Psoas muscle (tissue), 8 donors: ENCODE measurements around the gene PCDH19. TPM values are rescaled to one million over a fixed set of nuclear protein-coding genes. Genes with fewer than 3 reads are reported as not detected.
A peak's percentile ranks its signal among the peaks of the same experiment; 100 is the strongest.

Source experiments
- ATAC-seq, 4 donors: fragments of 200-7000 bp; cut with Tn5 transposase; one replicate each; pipeline ENCODE4 v1.9.1; 2020; ENCODE audit warnings: moderate library complexity in 3 of 4, mild to moderate bottlenecking in 2 of 4
- DNase-seq, 2 donors: peaks; one replicate each; pipeline ENCODE4 v3.0.0-alpha.2; 2020
- H3K27ac ChIP-seq: fragments of 200-600 bp; one replicate; pipeline ENCODE4 v1.8.0; 2022
- H3K27me3 ChIP-seq, 3 donors: fragments of 200-600 bp in 1 of 3; one replicate each; pipeline versions ENCODE4 v1.6.1 to v1.8.0; 2013 to 2022; ENCODE audit warnings: low read length in 2 of 3, mild to moderate bottlenecking in 2 of 3, moderate library complexity in 1 of 3; ENCODE audit not compliant: insufficient read depth in 3 of 3
- H3K36me3 ChIP-seq, 2 donors: fragments of 200-600 bp in 1 of 2; one replicate each; pipeline versions ENCODE4 v1.6.1 to v1.8.0; 2013 to 2022; ENCODE audit warnings: low read depth in 1 of 2, mild to moderate bottlenecking in 1 of 2, moderate library complexity in 1 of 2; ENCODE audit not compliant: insufficient read depth in 1 of 2
- H3K4me1 ChIP-seq: fragments of 200-600 bp; one replicate; pipeline ENCODE4 v1.8.0; 2022
- H3K4me3 ChIP-seq: fragments of 200-600 bp; one replicate; pipeline ENCODE4 v1.8.0; 2022; ENCODE audit warnings: mild to moderate bottlenecking
- H3K9me3 ChIP-seq: fragments of 200-600 bp; one replicate; pipeline ENCODE4 v1.8.0; 2022
- WGBS, 3 donors: extraction: QIAGEN DNeasy Blood & Tissue Kit; methylation state at CpG; one replicate each; pipeline versions ENCODE4 v1.1.6 to v1.1.7; 2013; 5-methylcytosine and 5-hydroxymethylcytosine counted together
- intact Hi-C, 2 donors: fragments of 100-400 bp; cut with DNase I; formaldehyde crosslinking; loops; one replicate each; pipeline versions ENCODE4 v1.11.0 to v1.14.2; 2022
- polyA plus RNA-seq, 3 donors: library from polyadenylated mRNA; stranded (reverse); fragments of 200-250 nt; gene quantifications; one replicate each; pipeline ENCODE4 v1.2.3, GENCODE V29; 2013
- total RNA-seq, 4 donors: library from RNA; stranded (reverse); fragmentation: NEBNext Ultra II Directional in 2 of 4; extraction: Animal tissue kit (Norgen Biotek cat#: 25700) in 2 of 4; gene quantifications; one replicate each; pipeline versions ENCODE4 v1.2.1 to v1.2.4, GENCODE V29; 2021 to 2023
- TF ChIP-seq, protein P1 (sequence below): fragments of 200-600 bp; IDR thresholded peaks from one replicate; pipeline ENCODE4 v1.8.0; 2022; ENCODE audit warnings: antibody characterized with exemption
- donor health status: healthy with polysubstance abuse.
- donor health status: DM: no; HTN: no; CAD: no; lungs with moderate emphysema.
- donor health status: Bipolar disorder and iron deficiency.
- donor health status: healthy.
- donor health status: DM: yes; HTN: yes; CAD: no.
- donor health status: DM: no; HTN: no; CAD: no.
- donor health status: DM: no; HTN: no; CAD: no.
- donor health status: DM: yes; HTN: yes; CAD: no.

PCDH19 gene
- total and polyA plus RNA-seq, 7 donors, result 0.13 to 1.2 (median 0.40) TPM

DNA sequence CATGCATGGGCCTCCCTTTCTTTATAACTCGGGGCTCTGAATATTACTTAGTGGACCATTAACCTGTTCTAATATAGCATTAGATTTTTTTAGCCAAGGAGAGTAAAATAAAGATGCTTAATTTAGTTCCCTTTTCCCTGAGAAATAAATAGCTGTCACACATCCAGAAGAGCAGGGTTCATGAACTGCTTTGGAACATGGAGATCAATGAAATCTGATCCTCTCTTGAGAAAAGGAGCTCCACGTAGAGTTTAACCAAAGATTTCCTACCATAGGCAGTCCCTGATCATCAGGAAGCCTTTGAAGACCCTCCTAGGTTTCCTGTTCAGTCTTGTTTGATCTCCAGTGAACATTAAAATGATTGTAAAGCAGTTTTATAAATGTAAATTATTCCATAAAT, 8.5 kb upstream of the PCDH19 start:
- Histone ChIP-seq H3K9me3 (no peaks in the 10 kb centered on the region), H3K4me3 (no peak overlapping the region), H3K27ac (no peak overlapping the region), H3K4me1 (no peaks in the 10 kb centered on the region), H3K27me3 (peaks cover 0 to 43% (median 0%) of the 10 kb centered on the region in 3 donors), H3K36me3 (no peaks in the 10 kb centered on the region)
- WGBS, 3 donors, result 36 to 45% (median 38%) methylated on average over 2 of the region's 2 CpGs
- TF ChIP-seq, protein P1, sequence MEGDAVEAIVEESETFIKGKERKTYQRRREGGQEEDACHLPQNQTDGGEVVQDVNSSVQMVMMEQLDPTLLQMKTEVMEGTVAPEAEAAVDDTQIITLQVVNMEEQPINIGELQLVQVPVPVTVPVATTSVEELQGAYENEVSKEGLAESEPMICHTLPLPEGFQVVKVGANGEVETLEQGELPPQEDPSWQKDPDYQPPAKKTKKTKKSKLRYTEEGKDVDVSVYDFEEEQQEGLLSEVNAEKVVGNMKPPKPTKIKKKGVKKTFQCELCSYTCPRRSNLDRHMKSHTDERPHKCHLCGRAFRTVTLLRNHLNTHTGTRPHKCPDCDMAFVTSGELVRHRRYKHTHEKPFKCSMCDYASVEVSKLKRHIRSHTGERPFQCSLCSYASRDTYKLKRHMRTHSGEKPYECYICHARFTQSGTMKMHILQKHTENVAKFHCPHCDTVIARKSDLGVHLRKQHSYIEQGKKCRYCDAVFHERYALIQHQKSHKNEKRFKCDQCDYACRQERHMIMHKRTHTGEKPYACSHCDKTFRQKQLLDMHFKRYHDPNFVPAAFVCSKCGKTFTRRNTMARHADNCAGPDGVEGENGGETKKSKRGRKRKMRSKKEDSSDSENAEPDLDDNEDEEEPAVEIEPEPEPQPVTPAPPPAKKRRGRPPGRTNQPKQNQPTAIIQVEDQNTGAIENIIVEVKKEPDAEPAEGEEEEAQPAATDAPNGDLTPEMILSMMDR, result no peak
- intact Hi-C loops, result no loop called here
- ATAC-seq, result no peak
- DNase-seq, result no peak

DNA sequence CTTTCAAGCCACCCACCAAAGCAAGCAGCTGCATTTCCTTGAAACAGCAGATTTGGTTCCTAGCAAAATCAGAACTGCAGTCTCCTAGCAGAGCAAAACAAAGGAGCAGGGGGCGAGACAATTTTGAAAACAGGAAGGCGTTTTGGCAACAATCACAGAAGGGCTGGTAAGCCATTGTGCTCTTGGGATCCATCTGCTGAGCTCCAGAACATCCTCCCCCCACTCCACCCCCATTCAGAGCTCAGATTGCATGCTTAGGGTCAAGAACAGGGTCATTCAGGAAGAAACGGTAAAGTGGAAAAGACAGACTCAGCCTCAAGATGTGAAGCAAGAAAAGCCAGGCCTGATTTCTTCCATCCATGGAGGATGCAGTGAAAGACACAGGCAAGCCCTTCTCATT, 7.6 kb upstream of the PCDH19 start:
- no peak overlapping the region for H3K4me3 ChIP-seq
- DNase-seq, result no peak
- TF ChIP-seq, protein P1, result no peak
- no peaks in the 10 kb centered on the region for H3K9me3 ChIP-seq
- intact Hi-C loops, result no loop called here
- peaks cover 0 to 44% (median 0%) of the 10 kb centered on the region in 3 donors for H3K27me3 ChIP-seq
- WGBS, 3 donors, result 20 to 27% (median 21%) methylated on average over 2 to 3 of the region's 3 CpGs
- no peaks in the 10 kb centered on the region for H3K4me1 ChIP-seq
- no peaks in the 10 kb centered on the region for H3K36me3 ChIP-seq
- H3K27ac ChIP-seq, result no peak overlapping the region
- peak in 2 of 4 donors; percentile 26 to 42 for ATAC-seq

DNA sequence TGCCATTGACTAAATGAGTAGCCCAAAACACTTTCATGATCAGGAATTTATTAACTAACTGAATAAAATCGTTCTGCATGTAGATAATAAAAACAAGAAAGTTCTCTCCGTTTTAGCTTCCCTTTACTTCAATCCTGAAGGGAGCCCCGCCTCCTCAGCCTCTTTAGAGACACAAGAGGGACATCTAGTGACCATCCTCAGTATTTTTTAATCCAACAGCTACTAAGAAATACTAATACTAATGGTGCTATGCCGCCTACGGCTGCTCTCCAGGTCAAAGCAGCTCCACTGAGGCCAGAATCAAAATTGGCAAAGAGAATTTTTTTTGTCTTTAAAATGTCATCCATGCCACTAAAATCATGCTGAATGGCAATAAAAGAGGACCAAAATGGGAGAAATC, 3.2 kb upstream of the PCDH19 start:
- Histone ChIP-seq H3K4me1 (no peaks in the 10 kb centered on the region), H3K36me3 (no peaks in the 10 kb centered on the region), H3K9me3 (no peaks in the 10 kb centered on the region), H3K27me3 (peaks cover 0 to 71% (median 11%) of the 10 kb centered on the region in 3 donors), H3K4me3 (no peak overlapping the region), H3K27ac (no peak overlapping the region)
- DNase-seq (peak in 1 of 2 donors; percentile 24), ATAC-seq (peak in 2 of 4 donors; percentile 42 to 62)
- WGBS, 3 donors, result 1 to 4% (median 3%) methylated on average over 5 of the region's 5 CpGs
- intact Hi-C loops, result no loop called here
- TF ChIP-seq, protein P1, result peak; percentile 51

DNA sequence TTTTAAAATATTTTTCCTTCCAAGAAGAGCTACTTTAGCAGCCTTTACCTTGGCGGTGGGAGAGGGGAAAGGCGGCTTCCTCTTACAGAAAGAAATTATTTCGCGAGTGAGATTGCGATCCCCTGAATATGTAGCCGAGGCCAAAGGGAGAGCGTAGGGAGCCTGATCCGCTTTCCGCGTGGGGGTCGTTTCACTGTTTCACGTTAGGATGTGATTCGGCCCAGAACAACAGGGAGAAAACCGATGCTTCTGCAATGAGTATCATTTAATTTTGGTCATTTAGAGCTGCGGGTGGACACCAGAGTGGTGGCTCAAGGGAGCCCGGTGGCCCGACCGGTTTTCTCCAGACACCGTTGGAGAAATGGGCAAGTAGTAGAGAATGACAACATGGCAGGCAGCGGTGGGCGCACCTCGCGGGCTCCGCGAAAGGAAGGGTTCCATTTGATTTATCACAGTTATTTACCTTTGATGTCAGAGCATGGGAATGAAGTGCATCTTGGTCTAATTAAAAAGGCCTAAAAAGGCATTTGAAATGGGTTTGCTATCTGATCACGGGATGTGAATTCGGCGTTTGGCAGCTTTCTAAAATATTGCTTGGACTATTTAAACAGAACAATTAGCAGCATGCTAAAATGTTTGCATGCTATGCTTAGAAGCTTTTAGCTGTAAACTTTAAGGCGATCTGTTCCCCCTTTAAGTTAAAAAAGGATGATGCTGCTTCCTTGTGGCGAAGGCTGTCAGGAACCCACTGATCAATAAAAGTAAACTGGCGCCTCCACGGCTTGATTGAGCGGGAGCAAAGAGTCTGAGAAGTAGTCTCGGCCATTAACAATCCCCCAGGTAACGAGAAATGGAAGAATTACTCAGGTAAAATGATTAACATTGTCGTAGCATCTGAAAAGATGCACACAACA, 2.0 kb upstream of the PCDH19 start:
- no peaks in the 10 kb centered on the region for H3K9me3 ChIP-seq
- intact Hi-C loops, result no loop called here
- TF ChIP-seq, protein P1, result no peak
- H3K36me3 ChIP-seq, result no peaks in the 10 kb centered on the region
- 47 to 54% (median 50%) methylated on average over 36 of the region's 36 CpGs for WGBS, 3 donors
- H3K4me1 ChIP-seq, result no peaks in the 10 kb centered on the region
- no peak for ATAC-seq
- DNase-seq, result no peak
- H3K27ac ChIP-seq, result no peak overlapping the region
- H3K4me3 ChIP-seq, result no peak overlapping the region
- H3K27me3 ChIP-seq, result peaks cover 0 to 79% (median 12%) of the 10 kb centered on the region in 3 donors
